NCI-H1105 (cell line): ENCODE data around the gene NUP107.

ENCODE experiments used
- DNase-seq: peaks from one replicate; lab custom pipeline; 2025; lab: John Stamatoyannopoulos, UW

Gene NUP107

DNA sequence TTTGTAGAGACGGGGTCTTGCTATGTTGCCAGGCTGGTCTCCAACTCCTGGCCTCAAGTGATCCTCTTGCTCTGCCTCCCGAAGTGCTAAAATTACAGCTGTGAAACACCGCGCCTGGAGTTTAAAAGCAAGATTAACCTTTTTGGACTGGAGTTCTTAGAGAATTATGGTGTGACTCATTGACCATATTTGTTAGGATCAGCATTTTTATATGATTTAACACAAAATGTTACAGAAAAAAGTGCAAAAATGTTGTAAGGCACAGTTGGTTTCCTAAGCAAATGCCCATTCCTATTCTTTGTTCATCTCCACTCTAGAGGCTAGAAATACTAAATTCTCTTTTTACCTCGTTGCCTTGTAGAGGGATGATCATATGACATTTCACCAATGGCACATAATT is 86.8 kb downstream of the NUP107 start:
- DNase-seq: no peak

DNA sequence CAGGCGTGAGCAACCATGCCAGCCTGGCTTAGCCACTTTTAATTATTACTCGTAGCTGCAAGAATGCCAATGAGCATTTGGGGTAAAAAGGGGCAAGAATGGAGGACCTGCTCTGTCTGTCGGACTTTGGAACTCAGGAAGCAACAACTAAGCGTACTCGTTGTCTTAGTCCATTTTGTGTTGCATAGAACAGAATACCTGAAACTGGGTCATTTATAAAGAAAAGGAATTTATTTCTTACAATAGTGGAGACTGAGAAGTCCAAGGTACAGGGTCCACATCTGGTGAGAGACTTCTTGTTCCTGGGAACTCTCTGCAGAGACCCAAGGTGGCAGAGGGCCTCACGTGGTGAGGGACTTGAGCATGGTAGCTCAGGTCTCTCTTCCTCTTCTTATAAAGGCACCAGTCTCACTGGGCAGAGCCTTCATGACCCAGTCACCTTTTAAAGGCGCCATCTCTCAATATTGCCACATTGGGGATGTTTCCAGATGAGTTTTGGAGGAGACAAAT is 88.4 kb downstream of the NUP107 start:
- DNase-seq: no peak

DNA sequence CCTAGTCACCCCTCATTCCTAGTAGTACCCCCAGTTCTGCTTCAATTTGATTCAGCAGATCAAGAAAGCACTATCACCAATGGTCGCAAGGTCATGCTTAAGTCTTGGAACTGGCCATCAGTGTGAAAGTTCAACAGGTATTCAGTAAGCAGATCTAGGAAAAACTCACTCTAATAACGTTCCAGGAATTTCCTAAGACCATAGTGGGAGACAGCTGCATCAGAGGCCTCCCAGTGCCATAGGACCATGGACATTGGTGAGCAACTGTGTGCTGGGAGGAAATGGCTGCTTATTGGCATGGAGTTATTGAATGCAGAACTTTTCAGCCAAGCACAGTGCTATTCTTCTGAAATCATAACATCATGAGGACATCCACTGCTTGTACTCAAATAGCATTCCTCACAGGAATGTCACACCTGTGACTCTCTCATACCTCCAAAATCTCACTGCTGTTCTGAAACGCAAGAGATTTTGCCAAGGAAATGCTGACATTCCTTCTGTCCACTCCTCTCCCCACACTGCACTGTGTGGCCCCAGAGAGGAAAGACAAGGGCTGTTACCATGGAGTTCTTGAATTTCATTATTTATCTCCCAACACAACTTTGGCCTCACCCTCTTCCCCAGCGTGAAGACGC is 90.3 kb downstream of the NUP107 start:
- no peak for DNase-seq

DNA sequence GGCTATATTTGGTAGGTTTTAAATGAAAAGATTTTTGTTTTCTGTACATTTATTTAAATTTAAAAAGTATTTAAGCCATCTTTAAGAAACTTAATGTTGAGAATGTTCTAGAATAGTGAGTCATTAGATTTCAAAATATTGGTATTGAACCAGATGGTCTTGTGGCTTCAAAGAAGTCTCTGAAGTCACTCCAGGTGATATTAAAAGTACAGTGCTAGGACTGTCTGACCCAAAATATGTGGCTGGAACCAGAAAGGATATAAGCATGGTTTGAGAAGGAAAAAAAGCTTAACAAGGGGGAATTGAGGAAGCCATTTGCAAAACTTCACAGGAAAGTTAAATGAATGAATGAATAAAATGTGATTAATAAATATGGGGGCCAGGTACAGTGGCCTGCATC is 92.5 kb downstream of the NUP107 start:
- DNase-seq: no peak

DNA sequence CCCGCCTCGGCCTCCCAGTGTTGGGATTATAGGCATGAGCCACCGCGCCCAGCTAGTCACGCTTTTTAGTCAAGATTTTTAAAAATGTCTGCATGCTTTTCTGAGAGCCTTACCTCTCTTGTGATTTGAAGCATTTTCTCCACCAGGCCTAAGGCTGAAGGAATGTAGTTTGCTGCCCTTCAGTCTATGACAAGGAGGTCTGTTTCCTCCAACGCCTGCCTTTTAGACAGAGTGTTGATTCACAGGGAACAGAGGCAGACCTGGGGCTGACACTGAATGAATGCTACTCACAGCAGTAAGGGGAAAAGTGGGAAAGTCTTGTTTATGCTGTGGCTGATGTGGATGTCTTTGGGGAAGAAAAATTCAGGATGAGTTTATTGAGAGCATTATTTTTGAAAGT is 94.0 kb downstream of the NUP107 start:
- DNase-seq: no peak

DNA sequence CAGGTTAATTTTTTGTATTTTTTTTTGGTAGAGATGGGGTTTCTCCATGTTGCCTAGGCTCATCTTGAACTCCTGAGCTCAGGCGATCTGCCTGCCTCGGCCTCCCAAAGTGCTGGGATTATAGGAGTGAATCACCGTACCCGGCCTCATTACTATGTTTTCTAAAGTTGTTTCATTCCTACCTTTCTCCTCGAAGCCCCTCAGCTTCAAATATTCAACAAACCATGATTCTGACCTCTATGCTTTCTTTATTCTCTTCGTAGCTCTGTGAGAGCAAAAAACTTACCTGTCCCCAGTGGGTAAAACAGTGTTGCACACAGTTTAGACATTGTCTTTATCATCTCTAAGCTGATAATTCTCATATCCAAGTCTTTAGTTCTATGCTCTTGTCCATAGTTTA is 95.0 kb downstream of the NUP107 start:
- no peak for DNase-seq

DNA sequence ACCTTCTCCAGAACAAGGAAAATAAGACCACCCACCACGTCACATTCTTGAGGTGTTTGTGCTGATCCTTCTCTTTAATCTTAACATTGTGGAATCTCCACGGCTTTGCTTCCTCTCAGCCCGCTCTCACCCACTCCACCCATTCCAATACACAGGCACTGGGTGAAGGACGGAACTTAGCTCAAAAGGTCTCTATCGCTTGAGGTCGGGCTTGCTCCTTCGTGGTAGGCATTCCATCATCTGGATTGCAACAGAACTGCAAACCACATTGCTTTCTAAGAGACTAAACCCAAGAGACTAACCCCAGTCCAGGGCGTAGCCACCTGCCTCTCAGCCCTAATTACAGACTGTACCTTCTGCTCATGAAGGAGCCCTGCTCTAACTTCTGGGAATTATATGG is 97.2 kb downstream of the NUP107 start:
- no peak for DNase-seq

DNA sequence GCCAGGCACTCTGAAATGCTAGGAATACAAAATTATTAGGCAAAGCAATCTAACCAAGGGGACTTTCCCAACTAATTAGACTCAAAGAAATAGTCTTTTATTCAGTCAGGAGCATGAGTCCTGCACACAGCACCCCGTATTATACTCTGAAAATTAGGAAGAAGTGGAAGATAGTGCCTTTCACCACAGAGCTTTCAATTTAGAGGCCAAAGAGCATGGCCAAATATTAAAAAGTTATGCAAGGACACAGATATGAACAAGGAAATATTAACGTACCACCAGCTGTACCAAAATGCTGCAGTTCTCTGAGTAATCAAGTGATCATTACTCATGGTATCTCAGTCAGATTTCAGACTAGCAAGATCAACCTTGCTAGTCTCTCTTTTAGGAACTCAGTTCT is 98.6 kb downstream of the NUP107 start:
- no peak for DNase-seq

DNA sequence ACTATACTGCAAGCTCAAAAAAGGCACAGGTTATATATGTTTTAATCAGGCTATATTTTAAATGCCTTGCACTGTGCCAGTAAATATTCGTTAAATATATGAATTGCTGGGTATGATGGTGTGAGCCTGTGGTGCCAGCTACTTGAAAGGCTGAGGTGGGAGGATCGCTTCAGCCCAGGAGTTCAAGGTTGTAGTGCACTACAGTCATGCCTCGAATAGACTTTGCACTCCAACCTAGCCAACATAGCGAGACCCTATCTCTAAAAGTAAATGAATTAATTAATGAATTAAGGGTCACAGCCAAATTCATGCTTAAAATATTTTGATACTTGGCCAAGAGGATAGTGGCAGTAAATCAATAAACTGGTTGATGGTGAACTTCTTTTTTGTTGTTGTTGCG is 99.0 kb downstream of the NUP107 start:
- no peak for DNase-seq

DNA sequence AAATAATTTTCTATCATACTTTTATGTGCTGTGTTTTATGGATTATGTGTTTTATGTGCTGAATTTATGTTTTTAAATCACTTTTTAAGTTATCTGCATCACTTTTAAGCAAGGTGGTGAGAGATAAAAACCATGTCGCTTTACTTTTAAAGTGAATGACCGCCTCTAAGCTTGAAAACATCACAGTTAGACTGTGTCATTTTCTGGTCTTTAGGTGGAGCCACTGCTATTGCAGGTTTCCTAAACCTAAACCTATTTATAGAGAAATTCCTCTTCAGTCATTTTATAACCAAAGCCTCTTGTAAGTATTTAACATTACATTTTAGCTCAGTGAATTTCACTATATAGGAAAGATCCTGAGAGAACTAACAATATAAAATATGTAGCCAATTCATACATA is 100.2 kb downstream of the NUP107 start:
- DNase-seq: no peak

DNA sequence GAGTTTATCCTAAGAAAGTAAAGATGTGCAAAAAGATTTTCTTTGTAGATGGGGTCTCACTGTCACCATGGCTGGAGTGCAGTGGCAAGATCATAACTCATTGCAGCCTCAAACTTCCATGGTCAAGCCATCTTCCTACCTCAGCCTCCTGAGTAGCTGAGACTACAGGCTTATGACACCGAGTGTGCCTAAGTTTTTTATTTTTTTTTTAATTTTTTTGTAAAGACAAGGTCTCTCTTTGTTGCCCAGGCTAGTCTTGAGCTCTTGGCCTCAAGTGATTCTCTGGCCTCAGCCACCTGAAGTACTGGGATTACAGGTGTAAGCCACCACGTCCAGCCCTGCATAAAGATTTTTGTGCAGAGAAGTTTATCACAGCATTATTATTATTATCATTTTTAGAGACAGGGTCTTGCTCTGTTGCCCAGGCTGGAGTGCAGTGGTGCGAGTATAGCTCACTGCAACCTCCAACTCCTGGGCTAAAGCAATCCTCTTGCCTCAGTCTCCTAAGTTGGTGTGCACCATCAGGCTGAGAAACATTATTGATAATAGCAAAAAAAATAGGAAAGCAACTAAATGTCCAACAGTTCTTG is 101.9 kb downstream of the NUP107 start:
- no peak for DNase-seq

DNA sequence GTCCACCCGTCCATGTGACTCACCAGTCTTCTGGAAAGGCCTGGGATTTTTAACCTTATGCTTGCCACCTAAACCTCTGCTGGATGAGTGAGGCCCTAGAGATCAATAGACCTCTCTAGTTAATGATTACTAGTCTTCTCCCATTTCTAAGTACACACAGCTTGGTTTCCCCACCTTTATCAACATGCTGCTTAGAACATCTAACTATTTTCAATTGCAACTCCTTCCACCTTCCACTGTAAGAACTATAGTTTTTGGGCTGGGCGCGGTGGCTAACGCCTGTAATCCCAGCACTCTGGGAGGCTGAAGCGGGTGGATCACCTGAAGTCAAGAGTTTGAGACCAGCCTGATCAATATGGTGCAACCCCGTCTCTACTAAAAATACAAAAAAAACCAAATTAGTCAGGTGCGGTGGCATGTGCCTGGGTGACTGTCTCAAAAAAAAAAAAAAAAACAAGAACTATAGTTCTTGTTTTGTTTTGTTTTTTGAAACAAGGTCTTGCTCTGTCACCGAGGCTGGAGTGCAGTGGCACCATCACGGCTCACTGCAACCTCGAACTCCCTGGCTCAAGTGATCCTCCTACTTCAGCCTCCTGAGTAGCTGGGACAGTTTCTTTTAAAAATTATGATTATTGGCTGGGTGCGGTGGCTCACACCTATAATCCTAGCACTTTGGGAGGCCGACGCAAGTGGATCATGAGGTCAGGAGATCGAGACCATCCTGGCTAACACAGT is 102.5 kb downstream of the NUP107 start:
- DNase-seq: no peak

DNA sequence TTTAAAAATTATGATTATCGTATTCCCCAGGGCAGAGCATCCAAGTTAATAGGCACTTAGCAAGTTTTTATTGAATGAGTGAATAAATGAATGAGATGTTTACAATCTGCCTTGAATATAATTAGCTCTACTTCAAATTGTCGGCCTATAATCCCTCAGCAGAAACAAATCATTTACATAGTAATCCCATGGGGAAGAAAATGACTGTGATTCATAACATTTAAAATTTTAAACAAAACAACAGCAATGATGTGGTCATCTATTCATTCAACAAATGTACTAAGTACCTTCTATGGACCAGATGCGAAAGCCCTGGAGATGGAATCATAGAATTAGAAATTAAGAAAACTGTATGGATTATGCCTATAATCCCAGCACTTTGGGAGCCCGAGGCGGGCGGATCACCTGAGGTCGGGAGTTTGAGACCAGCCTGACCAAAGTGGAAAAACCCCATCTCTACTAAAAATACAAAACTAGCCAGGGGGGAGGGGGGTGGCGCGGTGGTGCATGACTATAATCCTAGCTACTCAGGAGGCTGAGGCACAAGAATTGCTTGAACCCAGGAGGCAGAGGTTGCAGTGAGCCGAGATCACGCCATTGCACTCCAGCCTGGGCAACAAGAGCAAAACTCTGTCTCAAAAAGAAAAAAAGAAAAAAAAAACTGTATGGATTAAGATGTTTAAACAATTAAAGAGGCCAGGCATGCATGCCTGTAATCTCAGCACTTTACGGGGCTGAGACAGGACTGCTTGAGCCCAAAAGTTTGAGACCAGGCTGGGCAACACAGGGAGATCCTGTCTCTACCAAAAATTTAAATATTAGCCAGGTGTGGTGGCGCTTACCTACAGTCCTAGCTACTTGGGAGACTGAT is 103.5 kb downstream of the NUP107 start:
- DNase-seq: no peak

DNA sequence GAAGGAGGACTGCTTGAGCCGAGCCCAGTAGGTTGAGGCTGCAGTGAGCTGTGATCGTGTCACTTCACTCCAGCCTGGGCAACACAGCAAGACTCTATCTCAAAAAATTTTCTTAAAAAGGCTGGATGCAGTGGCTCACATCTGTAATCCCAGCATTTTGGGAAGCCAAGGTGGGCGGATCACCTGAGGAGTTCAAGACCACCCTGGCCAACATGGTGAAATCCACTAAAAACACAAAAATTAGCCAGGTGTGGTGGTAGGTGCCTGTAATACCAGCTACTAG is 104.1 kb downstream of the NUP107 start:
- DNase-seq: no peak

DNA sequence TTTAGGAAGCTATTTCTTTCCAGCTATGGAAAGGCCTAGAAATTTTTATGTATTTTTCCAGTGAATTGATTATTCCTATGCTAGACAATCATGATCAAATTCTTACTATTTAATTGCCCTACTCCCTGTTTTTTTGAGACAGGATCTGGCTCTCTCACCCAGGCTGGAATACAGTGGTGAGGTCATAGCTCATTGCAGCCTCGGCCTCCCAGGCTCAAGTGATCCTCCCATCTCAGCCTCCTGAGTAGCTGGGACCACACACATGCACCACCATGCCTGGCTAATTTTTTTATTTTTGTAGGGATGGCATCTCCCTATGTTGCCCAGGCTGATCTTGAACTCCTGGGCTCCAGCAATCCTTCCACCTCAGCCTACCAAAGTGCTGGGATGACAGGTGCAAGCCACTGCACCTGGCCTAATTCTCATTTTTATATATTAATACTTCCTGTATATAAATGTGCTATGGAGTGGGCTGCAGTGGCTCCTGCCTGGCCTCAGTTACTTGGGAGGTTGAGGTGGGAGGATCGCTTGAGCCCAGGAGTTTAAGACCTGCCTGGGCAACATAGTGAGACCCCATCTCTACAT is 105.2 kb downstream of the NUP107 start:
- DNase-seq: no peak

DNA sequence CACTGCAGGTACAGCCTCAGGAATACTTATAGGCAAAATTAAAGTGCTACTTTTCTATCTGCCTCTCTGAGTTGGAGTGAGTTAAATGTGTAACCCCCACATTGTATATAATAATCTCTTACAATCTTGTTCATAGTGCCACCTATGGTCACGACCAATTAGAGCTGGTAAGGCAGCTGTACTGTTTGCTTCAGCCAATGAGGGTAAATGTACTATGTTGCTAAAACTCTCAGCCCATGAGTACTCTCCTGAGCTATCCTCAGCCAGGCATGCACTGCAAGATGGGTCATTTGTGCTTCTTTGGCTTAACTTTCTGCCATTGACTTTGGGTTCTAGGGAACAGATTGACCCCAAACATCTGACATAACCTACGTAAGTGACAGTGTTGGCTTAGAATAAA is 106.2 kb downstream of the NUP107 start:
- no peak for DNase-seq

DNA sequence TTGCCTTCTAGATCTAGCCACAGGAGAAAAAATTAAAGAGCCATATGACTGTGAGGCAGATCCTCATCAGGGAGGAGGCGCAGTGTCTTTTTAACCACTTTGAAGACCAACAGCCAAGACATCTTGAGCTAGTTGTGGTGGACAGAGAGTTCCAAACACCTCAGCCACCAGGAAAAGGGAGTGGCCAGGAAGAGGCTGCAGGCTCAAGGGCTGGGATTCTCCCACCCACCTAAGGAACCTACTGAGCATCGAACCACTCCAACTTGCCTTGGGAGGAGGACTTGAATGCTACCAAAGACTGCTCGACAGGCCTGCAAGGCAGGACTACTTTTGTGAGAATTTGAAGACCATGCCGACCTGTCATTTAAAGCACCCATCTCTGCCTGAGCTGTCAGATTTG is 106.7 kb downstream of the NUP107 start:
- DNase-seq: no peak

DNA sequence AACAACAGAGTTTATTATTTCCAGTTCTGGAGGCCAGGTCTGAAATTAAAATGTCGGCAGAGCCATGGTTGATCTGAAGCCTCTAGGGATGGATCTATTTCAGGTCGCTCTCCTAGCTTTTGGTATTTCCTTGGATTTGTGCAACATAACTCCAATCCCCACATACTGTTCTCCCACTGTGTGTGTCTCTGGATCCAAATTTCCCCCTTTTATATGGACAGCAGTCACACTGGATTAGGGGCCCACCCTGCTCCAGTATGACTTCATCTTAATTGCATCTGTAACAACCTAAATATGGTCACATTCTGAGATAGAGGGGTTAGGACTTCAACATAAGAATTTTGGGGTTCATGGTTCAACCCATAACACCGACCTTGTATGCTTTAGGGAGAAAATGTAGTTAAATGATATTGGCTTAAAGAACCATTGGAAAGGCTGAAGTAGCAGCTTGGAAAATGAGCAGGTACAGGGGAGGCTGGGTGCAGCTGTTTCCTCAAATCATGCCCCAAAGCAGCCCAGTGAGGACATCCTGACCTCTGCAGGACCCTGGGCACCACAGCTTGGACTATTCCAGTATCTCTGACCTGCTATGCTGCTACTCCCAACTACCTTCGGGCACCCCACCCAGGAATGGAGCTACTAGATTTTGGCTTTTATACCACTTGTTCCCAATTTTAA is 107.3 kb downstream of the NUP107 start:
- DNase-seq: no peak

DNA sequence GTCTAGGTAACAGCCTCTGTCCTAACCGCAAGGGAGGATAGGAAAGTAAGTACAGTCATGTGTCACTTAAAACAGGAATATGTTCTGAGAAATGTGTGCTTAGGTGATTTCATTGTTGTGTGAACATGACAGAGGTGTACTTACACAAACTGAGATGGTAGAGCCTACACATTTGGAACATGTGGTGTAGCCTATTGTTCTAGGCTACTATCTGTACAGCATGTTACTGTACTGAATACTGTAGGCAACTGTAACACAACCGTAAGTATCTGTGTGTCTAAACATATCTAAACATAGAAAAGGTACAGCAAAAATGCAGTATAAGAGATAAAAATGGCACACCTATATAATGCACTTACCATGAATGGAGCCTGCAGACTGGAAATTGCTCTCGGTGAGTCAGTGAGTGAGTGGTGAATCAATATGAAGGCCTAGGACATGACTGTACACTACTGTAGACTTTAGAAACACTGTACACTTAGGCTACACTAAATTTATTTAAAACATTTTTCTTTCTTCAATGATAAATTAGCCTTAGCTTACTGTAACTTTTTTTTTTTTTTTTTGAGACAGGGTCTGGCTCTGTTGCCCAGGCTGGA is 108.0 kb downstream of the NUP107 start:
- DNase-seq: no peak
